H9 (cell line): ENCODE results near the gene MRAP. TPM values are rescaled to one million over a fixed set of nuclear protein-coding genes. Genes with fewer than 3 reads are reported as not detected.

Source experiments
- DNase-seq: peaks from one replicate; pipeline ENCODE4 v3.0.0-alpha.2; 2017
- H2AFZ ChIP-seq: one replicate; pipeline ENCODE4 v1.6.1; 2013; ENCODE audit warnings: mild to moderate bottlenecking, low read length, control low read depth, moderate library complexity
- H2AK5ac ChIP-seq: 2 replicates; pipeline ENCODE4 v1.6.1; 2013; ENCODE audit warnings: low read length, control low read depth, mixed read lengths; ENCODE audit not compliant: insufficient read length
- H2BK120ac ChIP-seq: one replicate; pipeline ENCODE4 v1.6.1; 2013; ENCODE audit warnings: low read depth, mild to moderate bottlenecking, low read length, control low read depth, inconsistent platforms; ENCODE audit not compliant: poor library complexity, severe bottlenecking
- H2BK12ac ChIP-seq: 2 replicates; pipeline ENCODE4 v1.6.1; 2013; ENCODE audit warnings: low read length, control low read depth, mixed read lengths, low read depth; ENCODE audit not compliant: insufficient read length
- H2BK15ac ChIP-seq: 2 replicates; pipeline ENCODE4 v1.6.1; 2013; ENCODE audit warnings: low read depth, low read length, control low read depth
- H2BK20ac ChIP-seq: one replicate; pipeline ENCODE4 v1.6.1; 2013; ENCODE audit warnings: low read depth, mild to moderate bottlenecking, low read length, control low read depth, inconsistent platforms; ENCODE audit not compliant: poor library complexity, severe bottlenecking
- H2BK5ac ChIP-seq: 2 replicates; pipeline ENCODE4 v1.6.1; 2013; ENCODE audit warnings: low read length, control low read depth, mixed read lengths; ENCODE audit not compliant: insufficient read length
- H3K14ac ChIP-seq: 2 replicates; pipeline ENCODE4 v1.6.1; 2013; ENCODE audit warnings: low read length, control low read depth; ENCODE audit not compliant: insufficient read depth
- H3K18ac ChIP-seq: 2 replicates; pipeline ENCODE4 v1.6.1; 2013; ENCODE audit warnings: low read depth, mild to moderate bottlenecking, mixed read lengths, low read length, control low read depth; ENCODE audit not compliant: insufficient read length
- H3K23ac ChIP-seq: 2 replicates; pipeline ENCODE4 v1.6.1; 2013; ENCODE audit warnings: low read length, control low read depth, mixed read lengths, low read depth; ENCODE audit not compliant: insufficient read length
- H3K23me2 ChIP-seq: 2 replicates; pipeline ENCODE4 v1.6.1; 2013; ENCODE audit warnings: low read depth, mild to moderate bottlenecking, mixed read lengths, low read length, control low read depth; ENCODE audit not compliant: insufficient read length, poor library complexity, severe bottlenecking
- H3K27ac ChIP-seq: 2 replicates; pipeline ENCODE4 v1.5.1; 2013; ENCODE audit warnings: low read length, control low read depth, mixed read lengths, low read depth; ENCODE audit not compliant: insufficient read length
- H3K27me3 ChIP-seq: 2 replicates; pipeline ENCODE4 v1.6.1; 2013; ENCODE audit warnings: low read length, control low read depth, inconsistent platforms; ENCODE audit not compliant: insufficient read depth
- H3K4ac ChIP-seq: 2 replicates; pipeline ENCODE4 v1.6.1; 2013; ENCODE audit warnings: low read depth, mild to moderate bottlenecking, control low read depth, inconsistent platforms, low read length, moderate library complexity
- H3K4me1 ChIP-seq: 2 replicates; pipeline ENCODE4 v1.6.1; 2013; ENCODE audit warnings: low read length, control low read depth, inconsistent platforms; ENCODE audit not compliant: insufficient read depth
- H3K4me2 ChIP-seq: 2 replicates; pipeline ENCODE4 v1.6.1; 2013; ENCODE audit warnings: low read length, control low read depth, mixed read lengths; ENCODE audit not compliant: insufficient read length, insufficient read depth
- H3K56ac ChIP-seq: 2 replicates; pipeline ENCODE4 v1.6.1; 2013; ENCODE audit warnings: low read depth, mild to moderate bottlenecking, mixed read lengths, low read length, control low read depth; ENCODE audit not compliant: insufficient read length
- H3K79me1 ChIP-seq: 2 replicates; pipeline ENCODE4 v1.6.1; 2013; ENCODE audit warnings: low read depth, mild to moderate bottlenecking, moderate library complexity, low read length, control low read depth, inconsistent platforms; ENCODE audit not compliant: insufficient read depth, poor library complexity, severe bottlenecking
- H3K79me2 ChIP-seq: 2 replicates; pipeline ENCODE4 v1.6.1; 2013; ENCODE audit warnings: low read length, control low read depth, inconsistent platforms; ENCODE audit not compliant: insufficient read depth
- H3K9ac ChIP-seq: 2 replicates; pipeline ENCODE4 v1.6.1; 2013; ENCODE audit warnings: low read length, control low read depth, mixed read lengths; ENCODE audit not compliant: insufficient read length; ENCODE audit errors: extremely low read depth
- H3K9me3 ChIP-seq: one replicate; pipeline ENCODE4 v1.6.1; 2013; ENCODE audit warnings: low read depth, low read length, inconsistent platforms; ENCODE audit not compliant: control insufficient read depth
- H3T11ph ChIP-seq: one replicate; pipeline ENCODE4 v1.6.1; 2013; ENCODE audit warnings: mild to moderate bottlenecking, low read length, control low read depth, inconsistent platforms
- H4K20me1 ChIP-seq: one replicate; pipeline ENCODE4 v1.6.1; 2013; ENCODE audit not compliant: control insufficient read depth, insufficient read length, insufficient read depth
- H4K5ac ChIP-seq: 2 replicates; pipeline ENCODE4 v1.6.1; 2013; ENCODE audit warnings: low read depth, mild to moderate bottlenecking, mixed read lengths, low read length, control low read depth; ENCODE audit not compliant: insufficient read length
- H4K8ac ChIP-seq: replicated peaks from 2 replicates; pipeline ENCODE4 v1.6.1; 2013; ENCODE audit warnings: low read length, control low read depth, mixed read lengths, low read depth; ENCODE audit not compliant: insufficient read length
- H4K91ac ChIP-seq: 2 replicates; pipeline ENCODE4 v1.6.1; 2013; ENCODE audit warnings: low read depth, mild to moderate bottlenecking, moderate library complexity, mixed read lengths, low read length, control low read depth; ENCODE audit not compliant: insufficient read length
- H3K27ac Mint-ChIP-seq, 3 experiments: 2 replicates in 2 of 3; 3 replicates in 1 of 3; pipeline ENCODE4 v1.8.0; 2020 to 2021; ENCODE audit warnings: mixed read lengths in 3 of 3, mild to moderate bottlenecking in 1 of 3, moderate library complexity in 1 of 3
- H3K27me3 Mint-ChIP-seq: 2 replicates; pipeline ENCODE4 v1.8.0; 2021; ENCODE audit warnings: low read depth, mild to moderate bottlenecking, moderate library complexity, mixed read lengths
- H3K36me3 Mint-ChIP-seq, 3 experiments: 2 replicates in 2 of 3; 3 replicates in 1 of 3; pipeline ENCODE4 v1.8.0; 2020 to 2021; ENCODE audit warnings: low read depth in 3 of 3, mixed read lengths in 3 of 3; ENCODE audit not compliant: insufficient read depth in 1 of 3
- H3K4me1 Mint-ChIP-seq, 2 experiments: 2 replicates each; pipeline ENCODE4 v1.8.0; 2020; ENCODE audit warnings: mixed read lengths in 2 of 2
- H3K4me3 Mint-ChIP-seq, 2 experiments: 2 replicates in 1 of 2; 3 replicates in 1 of 2; pipeline ENCODE4 v1.8.0; 2020 to 2021; ENCODE audit warnings: mild to moderate bottlenecking in 2 of 2, mixed read lengths in 2 of 2, moderate library complexity in 1 of 2
- H3K9me3 Mint-ChIP-seq, 2 experiments: 2 replicates in 1 of 2; 3 replicates in 1 of 2; pipeline ENCODE4 v1.8.0; 2020; ENCODE audit warnings: mild to moderate bottlenecking in 2 of 2, mixed read lengths in 2 of 2, moderate library complexity in 1 of 2
- CTCF ChIP-seq: fragments of 200-600 bp; sonication (generic); conservative IDR thresholded peaks from 3 replicates; pipeline ENCODE4 v1.8.0; 2021; ENCODE audit warnings: antibody characterized with exemption, mild to moderate bottlenecking
- WGBS: extraction: QIAGEN DNeasy Blood & Tissue Kit; methylation state at CpG from one replicate; pipeline ENCODE4 v1.1.7; 2013; ENCODE audit warnings: missing lambda C conversion rate, low lambda C conversion rate, mixed read lengths; ENCODE audit not compliant: insufficient read length; ENCODE audit errors: extremely low coverage; 5-methylcytosine and 5-hydroxymethylcytosine counted together
- total RNA-seq: library from RNA; stranded (reverse); gene quantifications from 2 replicates; pipeline ENCODE4 v1.2.1, GENCODE V29; 2021

MRAP gene
- total RNA-seq, 1 experiment from 2014 or later: not detected

- H3K27ac ChIP-seq: no peak overlapping the region
- H3K4me1 Mint-ChIP-seq: no peaks in the 10 kb centered on the region
- H3T11ph ChIP-seq: no peak overlapping the region
- no peak overlapping the region for H2BK12ac ChIP-seq
- H4K91ac ChIP-seq: no peak overlapping the region
- no peak overlapping the region for H2BK120ac ChIP-seq
- H2BK15ac ChIP-seq: no peak overlapping the region
- H3K9ac ChIP-seq: no peak overlapping the region
- H3K4me1 ChIP-seq: no peaks in the 10 kb centered on the region
- H3K4ac ChIP-seq: no peak overlapping the region
- H3K79me2 ChIP-seq: no peaks in the 10 kb centered on the region
- H4K8ac ChIP-seq: no peak overlapping the region
- H3K56ac ChIP-seq: no peak overlapping the region
- peak overlapping the region in 1 of 3 experiments; percentile 24; a peak in 2 of 7 replicates for H3K27ac Mint-ChIP-seq
- H3K14ac ChIP-seq: no peak overlapping the region
- H2BK5ac ChIP-seq: no peak overlapping the region
- H3K36me3 Mint-ChIP-seq: peaks cover 22 to 82% (median 59%) of the 10 kb centered on the region in 3 experiments
- H3K4me2 ChIP-seq: no peak overlapping the region
- H3K9me3 Mint-ChIP-seq: no peaks in the 10 kb centered on the region
- H3K27me3 ChIP-seq: no peaks in the 10 kb centered on the region
- no peak for TF ChIP-seq CTCF
- no peak overlapping the region for H3K4me3 Mint-ChIP-seq
- H2BK20ac ChIP-seq: no peak overlapping the region
- no peaks in the 10 kb centered on the region for H3K23me2 ChIP-seq
- H4K5ac ChIP-seq: no peak overlapping the region
- no peaks in the 10 kb centered on the region for H4K20me1 ChIP-seq
- H3K79me1 ChIP-seq: no peaks in the 10 kb centered on the region
- DNase-seq: no peak
- H2AK5ac ChIP-seq: no peak overlapping the region
- no peak overlapping the region for H3K23ac ChIP-seq
- no peak overlapping the region for H2AFZ ChIP-seq
- no CpG with 5 or more reads among the region's 14 CpGs for WGBS
- H3K18ac ChIP-seq: no peak overlapping the region
- no peaks in the 10 kb centered on the region for H3K9me3 ChIP-seq
- H3K27me3 Mint-ChIP-seq: no peaks in the 10 kb centered on the region
Observed at GRCh38 chr21:32315511-32316281, 17.0 kb downstream of the MRAP start.
